HL-60 (cell line): ENCODE data around the gene ADSS1.

ENCODE experiments used
- GABPA ChIP-seq: IDR thresholded peaks from 2 replicates; pipeline ENCODE4 v1.6.1; 2012; ENCODE audit warnings: low read depth
- POLR2AphosphoS5 ChIP-seq: IDR thresholded peaks from 2 replicates; pipeline ENCODE4 v1.6.1; 2012; ENCODE audit warnings: low read depth
- TF ChIP-seq, protein P1 (sequence below): IDR thresholded peaks from one replicate; pipeline ENCODE4 v1.5.1; 2011; ENCODE audit warnings: low read length, control low read depth, inconsistent platforms; ENCODE audit not compliant: insufficient read depth
- TF ChIP-seq, protein P2 (sequence below): IDR thresholded peaks from 2 replicates; pipeline ENCODE4 v1.6.1; 2012; ENCODE audit warnings: low read depth; ENCODE audit not compliant: insufficient replicate concordance

DNA sequence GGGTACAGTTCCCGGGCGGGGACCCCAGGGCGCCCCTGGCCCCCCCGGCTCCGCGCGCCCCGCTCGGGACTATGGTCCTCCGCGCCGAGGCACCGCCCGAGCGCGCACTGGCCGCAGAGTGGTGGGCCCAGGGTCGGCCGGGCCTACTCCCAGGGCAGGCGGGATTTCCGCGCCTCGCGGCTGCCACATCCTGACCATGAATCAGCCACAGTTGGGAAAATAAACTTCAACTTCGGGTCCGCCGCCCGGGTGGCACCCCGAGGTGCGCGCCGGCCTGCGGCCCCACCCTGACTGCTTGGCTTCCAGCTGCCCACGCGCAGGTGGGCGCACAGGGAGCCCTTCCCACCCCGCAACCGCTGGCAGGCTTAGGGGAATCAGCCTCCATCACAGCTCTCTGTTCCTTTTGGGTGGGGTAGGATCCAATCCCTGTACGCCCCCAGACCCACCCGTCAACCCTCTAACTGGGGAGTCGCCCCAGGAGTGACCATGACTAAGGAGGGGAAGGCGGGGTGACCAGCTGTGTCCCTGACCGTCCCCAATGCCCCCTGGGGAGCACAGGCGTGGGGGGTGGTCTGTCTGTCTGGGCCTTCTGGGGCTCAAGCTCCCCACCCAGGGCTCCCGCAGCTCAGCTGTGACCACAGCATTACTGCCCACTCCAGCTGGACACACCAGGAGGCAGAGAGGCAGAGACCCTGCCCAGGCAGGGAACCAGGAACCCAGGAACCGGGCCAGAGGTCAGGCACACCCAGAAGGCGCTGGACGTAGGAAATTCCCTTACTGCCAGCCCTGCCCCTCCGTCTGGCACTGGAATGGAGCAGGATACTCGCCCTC is 33.9 kb upstream of the ADSS1 start:
- TF ChIP-seq, protein P1, sequence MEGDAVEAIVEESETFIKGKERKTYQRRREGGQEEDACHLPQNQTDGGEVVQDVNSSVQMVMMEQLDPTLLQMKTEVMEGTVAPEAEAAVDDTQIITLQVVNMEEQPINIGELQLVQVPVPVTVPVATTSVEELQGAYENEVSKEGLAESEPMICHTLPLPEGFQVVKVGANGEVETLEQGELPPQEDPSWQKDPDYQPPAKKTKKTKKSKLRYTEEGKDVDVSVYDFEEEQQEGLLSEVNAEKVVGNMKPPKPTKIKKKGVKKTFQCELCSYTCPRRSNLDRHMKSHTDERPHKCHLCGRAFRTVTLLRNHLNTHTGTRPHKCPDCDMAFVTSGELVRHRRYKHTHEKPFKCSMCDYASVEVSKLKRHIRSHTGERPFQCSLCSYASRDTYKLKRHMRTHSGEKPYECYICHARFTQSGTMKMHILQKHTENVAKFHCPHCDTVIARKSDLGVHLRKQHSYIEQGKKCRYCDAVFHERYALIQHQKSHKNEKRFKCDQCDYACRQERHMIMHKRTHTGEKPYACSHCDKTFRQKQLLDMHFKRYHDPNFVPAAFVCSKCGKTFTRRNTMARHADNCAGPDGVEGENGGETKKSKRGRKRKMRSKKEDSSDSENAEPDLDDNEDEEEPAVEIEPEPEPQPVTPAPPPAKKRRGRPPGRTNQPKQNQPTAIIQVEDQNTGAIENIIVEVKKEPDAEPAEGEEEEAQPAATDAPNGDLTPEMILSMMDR = no peak
- TF ChIP-seq, protein P2, sequence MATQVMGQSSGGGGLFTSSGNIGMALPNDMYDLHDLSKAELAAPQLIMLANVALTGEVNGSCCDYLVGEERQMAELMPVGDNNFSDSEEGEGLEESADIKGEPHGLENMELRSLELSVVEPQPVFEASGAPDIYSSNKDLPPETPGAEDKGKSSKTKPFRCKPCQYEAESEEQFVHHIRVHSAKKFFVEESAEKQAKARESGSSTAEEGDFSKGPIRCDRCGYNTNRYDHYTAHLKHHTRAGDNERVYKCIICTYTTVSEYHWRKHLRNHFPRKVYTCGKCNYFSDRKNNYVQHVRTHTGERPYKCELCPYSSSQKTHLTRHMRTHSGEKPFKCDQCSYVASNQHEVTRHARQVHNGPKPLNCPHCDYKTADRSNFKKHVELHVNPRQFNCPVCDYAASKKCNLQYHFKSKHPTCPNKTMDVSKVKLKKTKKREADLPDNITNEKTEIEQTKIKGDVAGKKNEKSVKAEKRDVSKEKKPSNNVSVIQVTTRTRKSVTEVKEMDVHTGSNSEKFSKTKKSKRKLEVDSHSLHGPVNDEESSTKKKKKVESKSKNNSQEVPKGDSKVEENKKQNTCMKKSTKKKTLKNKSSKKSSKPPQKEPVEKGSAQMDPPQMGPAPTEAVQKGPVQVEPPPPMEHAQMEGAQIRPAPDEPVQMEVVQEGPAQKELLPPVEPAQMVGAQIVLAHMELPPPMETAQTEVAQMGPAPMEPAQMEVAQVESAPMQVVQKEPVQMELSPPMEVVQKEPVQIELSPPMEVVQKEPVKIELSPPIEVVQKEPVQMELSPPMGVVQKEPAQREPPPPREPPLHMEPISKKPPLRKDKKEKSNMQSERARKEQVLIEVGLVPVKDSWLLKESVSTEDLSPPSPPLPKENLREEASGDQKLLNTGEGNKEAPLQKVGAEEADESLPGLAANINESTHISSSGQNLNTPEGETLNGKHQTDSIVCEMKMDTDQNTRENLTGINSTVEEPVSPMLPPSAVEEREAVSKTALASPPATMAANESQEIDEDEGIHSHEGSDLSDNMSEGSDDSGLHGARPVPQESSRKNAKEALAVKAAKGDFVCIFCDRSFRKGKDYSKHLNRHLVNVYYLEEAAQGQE = no peak
- TF ChIP-seq GABPA (no peak), POLR2AphosphoS5 (no peak)
